Mammary epithelial cell (primary cell): Measurements from ENCODE around the gene OPRM1.

Experiments used
- EZH2 ChIP-seq: IDR thresholded peaks from 2 replicates; pipeline ENCODE4 v1.6.1; 2012; ENCODE audit warnings: low read length, inconsistent platforms, borderline replicate concordance
- TF ChIP-seq, protein P1 (sequence below), 2 donors: IDR thresholded peaks in 1 of 2; conservative IDR thresholded peaks in 1 of 2; 2 replicates each; pipeline ENCODE4 v1.5.1; 2011 to 2012; ENCODE audit warnings: inconsistent platforms in 2 of 2, low read length in 2 of 2, mild to moderate bottlenecking in 2 of 2, control low read depth in 1 of 2, low read depth in 1 of 2; ENCODE audit not compliant: insufficient read depth in 1 of 2; ENCODE audit errors: extremely low read depth in 1 of 2

DNA sequence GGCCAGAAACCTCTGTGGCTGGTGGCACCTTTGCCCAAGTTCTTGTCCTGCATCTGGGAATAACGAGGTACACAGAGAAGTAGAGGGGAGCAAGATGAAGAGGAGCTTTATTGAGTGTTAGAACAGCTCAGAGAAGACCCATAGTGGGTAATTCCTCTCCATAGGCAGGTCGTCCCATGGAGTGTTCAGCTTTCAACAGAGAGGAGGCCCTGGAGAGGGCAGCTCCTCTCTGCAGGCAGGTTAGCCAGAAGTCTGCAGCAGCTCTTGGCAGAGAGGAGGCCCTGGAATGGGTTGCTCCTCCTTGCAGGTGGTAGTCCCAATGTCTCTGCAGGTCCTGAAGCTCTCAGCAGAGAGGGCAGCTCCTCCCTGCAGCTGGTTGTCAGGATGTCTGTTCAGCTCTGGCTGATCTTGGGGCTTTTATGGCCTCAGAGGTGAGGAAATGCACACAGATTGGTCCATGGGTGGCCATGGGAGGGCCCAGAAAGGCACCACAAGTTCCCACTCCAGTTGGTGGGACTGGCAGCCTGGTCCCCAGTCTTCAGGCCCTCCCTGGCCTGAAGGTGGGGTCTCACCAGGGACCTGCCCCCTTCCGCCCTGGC is 228.6 kb downstream of the OPRM1 start:
- TF ChIP-seq, protein P1, sequence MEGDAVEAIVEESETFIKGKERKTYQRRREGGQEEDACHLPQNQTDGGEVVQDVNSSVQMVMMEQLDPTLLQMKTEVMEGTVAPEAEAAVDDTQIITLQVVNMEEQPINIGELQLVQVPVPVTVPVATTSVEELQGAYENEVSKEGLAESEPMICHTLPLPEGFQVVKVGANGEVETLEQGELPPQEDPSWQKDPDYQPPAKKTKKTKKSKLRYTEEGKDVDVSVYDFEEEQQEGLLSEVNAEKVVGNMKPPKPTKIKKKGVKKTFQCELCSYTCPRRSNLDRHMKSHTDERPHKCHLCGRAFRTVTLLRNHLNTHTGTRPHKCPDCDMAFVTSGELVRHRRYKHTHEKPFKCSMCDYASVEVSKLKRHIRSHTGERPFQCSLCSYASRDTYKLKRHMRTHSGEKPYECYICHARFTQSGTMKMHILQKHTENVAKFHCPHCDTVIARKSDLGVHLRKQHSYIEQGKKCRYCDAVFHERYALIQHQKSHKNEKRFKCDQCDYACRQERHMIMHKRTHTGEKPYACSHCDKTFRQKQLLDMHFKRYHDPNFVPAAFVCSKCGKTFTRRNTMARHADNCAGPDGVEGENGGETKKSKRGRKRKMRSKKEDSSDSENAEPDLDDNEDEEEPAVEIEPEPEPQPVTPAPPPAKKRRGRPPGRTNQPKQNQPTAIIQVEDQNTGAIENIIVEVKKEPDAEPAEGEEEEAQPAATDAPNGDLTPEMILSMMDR (conservative IDR thresholded peaks at IDR 0.05 in 1 of 2, IDR thresholded peaks at IDR 0.05 in 1 of 2; ENCODE audit: extremely low read depth in 1 of 2, insufficient read depth in 1 of 2, low read depth in 1 of 2, low read length in 2 of 2), result no peak
- TF ChIP-seq EZH2, result no peak
